Measurements from ENCODE around the gene PDSS2.

- TF ChIP-seq CTCF (IDR thresholded peaks at IDR 0.05) (no peak), EP300 (IDR thresholded peaks at IDR 0.05) (no peak), POLR2A (IDR thresholded peaks at IDR 0.05) (no peak), POLR2AphosphoS5 (IDR thresholded peaks at IDR 0.05) (no peak)
These were observed 273.9 kb downstream of the PDSS2 start for GRCh38 chr6:107185391-107185970.

Data from suprapubic skin (tissue), 4 donors.